ENCODE results near the gene CDC34. TPM values are rescaled to one million over a fixed set of nuclear protein-coding genes. Genes with fewer than 3 reads are reported as not detected.

The CDC34 gene
- total RNA-seq, 1 donor, result 49.3 TPM

- DNase-seq (ENCODE audit: low read depth in 2 of 3, low spot score in 2 of 3), result peak in 1 of 3 donors; percentile 60
Observed at GRCh38 chr19:571566-571974, 40.0 kb downstream of the CDC34 start.

- DNase-seq (ENCODE audit: low read depth in 2 of 3, low spot score in 2 of 3), result peak; percentile 98 to 99 (median 98)
Observed at GRCh38 chr19:572140-572742, 40.7 kb downstream of the CDC34 start, which contains the start of gene BSG. Gene BSG, plus strand, starts transcription at chr19:572596. Its CDS starts 39 bp downstream, at chr19:572635.

GRCh38 chr19:572743-573518 lies 41.4 kb downstream of the CDC34 start:
- peak in 1 of 3 donors; percentile 21 for DNase-seq (ENCODE audit: low read depth in 2 of 3, low spot score in 2 of 3)

DNA sequence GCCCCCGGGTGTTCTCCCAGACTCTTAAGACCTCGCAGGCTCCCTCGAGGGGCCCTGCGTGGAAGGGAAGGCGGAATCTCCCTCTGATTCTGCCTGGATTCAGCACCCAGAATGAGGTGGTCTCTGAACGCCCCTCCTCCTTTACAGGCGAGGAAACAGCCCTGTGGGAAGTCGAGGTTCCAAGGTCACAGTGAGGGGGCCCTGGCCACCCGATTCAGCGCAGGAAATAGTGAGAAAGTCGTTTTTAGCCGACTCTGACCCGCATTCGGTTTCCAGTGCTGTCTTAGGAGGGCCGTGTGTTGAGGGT lies 41.9 kb downstream of the CDC34 start:
- no peak for DNase-seq (ENCODE audit: low read depth in 2 of 3, low spot score in 2 of 3)

- no peak for DNase-seq (ENCODE audit: low read depth in 2 of 3, low spot score in 2 of 3)
Observed at GRCh38 chr19:574658-575526, 43.3 kb downstream of the CDC34 start.

GRCh38 chr19:575527-576506 lies 44.3 kb downstream of the CDC34 start:
- DNase-seq (ENCODE audit: low read depth in 2 of 3, low spot score in 2 of 3), result no peak

DNA sequence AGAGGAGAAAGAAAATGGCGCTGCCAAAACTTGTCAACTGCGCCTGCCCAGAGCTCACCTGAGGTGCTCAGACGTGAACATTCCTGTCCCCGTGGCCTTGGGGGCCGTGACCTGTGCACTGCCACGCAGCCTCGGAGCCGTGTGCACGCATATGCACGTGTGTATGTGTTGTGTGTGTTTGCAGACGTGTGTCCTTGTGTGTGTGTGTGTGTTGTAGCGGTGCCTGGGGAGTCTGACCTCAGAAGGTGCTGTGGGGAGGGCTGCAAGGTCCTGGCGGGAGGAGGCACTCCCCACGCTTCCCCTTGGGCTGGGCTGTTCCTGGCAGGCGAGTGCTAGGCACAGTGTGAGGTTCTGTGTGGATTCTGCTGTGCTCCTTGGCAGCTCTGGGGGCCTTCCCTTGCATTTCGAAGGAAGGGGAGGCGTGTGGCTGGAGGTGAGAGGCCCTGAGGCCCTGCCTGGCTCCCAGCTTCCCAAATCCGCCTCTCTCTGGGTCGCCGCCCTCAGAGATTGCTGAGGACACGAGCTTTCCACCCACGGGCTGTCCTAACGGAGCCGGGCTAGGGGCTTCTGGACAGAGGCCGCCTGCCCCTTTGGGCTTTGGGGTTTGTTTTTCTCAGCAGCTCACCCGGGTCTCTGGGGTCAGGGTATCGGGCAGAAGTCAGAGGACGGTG lies 45.3 kb downstream of the CDC34 start:
- DNase-seq (ENCODE audit: low read depth in 2 of 3, low spot score in 2 of 3), result no peak

- no peak for DNase-seq (ENCODE audit: low read depth in 2 of 3, low spot score in 2 of 3)
Observed at GRCh38 chr19:577439-578392, 46.2 kb downstream of the CDC34 start.

GRCh38 chr19:579111-579841 lies 47.7 kb downstream of the CDC34 start:
- no peak for DNase-seq (ENCODE audit: low read depth in 2 of 3, low spot score in 2 of 3)

DNA sequence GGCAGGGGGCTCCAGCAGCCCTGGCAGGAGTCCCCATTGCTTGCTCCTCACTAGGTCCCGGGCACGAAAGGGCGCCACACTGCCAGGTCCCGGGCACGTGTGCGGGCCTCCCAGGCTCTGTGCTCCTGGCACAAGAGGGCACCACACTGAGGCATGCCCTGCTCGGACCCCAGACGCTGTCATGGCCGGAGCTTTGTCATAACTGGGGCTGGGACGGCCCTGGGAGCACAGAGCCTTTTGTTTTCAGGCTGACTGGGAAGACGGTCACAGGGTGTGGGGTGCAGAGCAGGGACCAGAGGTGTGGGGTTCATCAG lies 48.2 kb downstream of the CDC34 start:
- DNase-seq (ENCODE audit: low read depth in 2 of 3, low spot score in 2 of 3), result no peak

DNA sequence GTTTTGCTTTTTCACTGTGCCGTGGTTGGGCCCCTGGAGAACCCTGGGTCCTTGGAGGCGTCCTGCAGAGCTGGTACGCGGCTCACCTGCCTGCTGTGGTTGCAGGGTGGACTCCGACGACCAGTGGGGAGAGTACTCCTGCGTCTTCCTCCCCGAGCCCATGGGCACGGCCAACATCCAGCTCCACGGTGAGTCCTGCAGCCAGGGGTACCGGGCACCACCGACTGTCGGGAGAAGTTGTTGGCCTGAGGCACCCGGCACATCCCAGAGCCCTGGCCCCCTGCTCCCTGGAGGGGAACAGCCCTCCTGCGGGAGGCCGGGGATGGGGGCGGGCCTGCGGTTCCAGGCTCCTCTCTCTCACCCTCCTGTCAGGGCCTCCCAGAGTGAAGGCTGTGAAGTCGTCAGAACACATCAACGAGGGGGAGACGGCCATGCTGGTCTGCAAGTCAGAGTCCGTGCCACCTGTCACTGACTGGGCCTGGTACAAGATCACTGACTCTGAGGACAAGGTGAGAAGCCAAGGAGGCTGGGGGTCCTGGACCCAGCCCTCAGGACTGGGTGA lies 48.8 kb downstream of the CDC34 start:
- DNase-seq (ENCODE audit: low read depth in 2 of 3, low spot score in 2 of 3), result no peak

- no peak for DNase-seq (ENCODE audit: low read depth in 2 of 3, low spot score in 2 of 3)
Observed at GRCh38 chr19:581399-582111, 50.0 kb downstream of the CDC34 start.

DNA sequence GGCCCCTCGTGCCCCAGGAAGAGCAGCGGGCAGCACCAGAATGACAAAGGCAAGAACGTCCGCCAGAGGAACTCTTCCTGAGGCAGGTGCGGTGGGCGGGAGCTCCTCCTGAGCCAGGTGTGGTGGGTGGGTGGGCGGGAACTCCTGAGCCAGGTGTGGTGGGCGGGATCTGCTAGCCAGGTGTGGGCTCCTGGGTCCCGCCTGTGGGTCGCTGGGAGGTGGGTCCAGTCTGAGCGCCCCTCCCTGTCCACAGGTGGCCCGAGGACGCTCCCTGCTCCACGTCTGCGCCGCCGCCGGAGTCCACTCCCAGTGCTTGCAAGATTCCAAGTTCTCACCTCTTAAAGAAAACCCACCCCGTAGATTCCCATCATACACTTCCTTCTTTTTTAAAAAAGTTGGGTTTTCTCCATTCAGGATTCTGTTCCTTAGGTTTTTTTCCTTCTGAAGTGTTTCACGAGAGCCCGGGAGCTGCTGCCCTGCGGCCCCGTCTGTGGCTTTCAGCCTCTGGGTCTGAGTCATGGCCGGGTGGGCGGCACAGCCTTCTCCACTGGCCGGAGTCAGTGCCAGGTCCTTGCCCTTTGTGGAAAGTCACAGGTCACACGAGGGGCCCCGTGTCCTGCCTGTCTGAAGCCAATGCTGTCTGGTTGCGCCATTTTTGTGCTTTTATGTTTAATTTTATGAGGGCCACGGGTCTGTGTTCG lies 51.1 kb downstream of the CDC34 start:
- no peak for DNase-seq (ENCODE audit: low read depth in 2 of 3, low spot score in 2 of 3)

- no peak for DNase-seq (ENCODE audit: low read depth in 2 of 3, low spot score in 2 of 3)
Observed at GRCh38 chr19:583198-583967, 51.8 kb downstream of the CDC34 start.

- no peak for DNase-seq (ENCODE audit: low read depth in 2 of 3, low spot score in 2 of 3)
Observed at GRCh38 chr19:583968-584239, 52.3 kb downstream of the CDC34 start.

Data from hematopoietic multipotent progenitor cell (in vitro differentiated cells).